Head of caudate nucleus (tissue), 42 donors: ENCODE measurements around the gene ETV7.

Source experiments
- DNase-seq, 42 donors: peaks; one replicate each; pipeline versions ENCODE4 v3.0.0 to v3.0.0-alpha.2; 2020 to 2021; ENCODE audit warnings: mixed read lengths in 7 of 42
- intact Hi-C: fragments of 100-400 bp; cut with DNase I; formaldehyde crosslinking; loops from one replicate; pipeline ENCODE4 v1.15.0; 2022

ETV7 gene

DNA sequence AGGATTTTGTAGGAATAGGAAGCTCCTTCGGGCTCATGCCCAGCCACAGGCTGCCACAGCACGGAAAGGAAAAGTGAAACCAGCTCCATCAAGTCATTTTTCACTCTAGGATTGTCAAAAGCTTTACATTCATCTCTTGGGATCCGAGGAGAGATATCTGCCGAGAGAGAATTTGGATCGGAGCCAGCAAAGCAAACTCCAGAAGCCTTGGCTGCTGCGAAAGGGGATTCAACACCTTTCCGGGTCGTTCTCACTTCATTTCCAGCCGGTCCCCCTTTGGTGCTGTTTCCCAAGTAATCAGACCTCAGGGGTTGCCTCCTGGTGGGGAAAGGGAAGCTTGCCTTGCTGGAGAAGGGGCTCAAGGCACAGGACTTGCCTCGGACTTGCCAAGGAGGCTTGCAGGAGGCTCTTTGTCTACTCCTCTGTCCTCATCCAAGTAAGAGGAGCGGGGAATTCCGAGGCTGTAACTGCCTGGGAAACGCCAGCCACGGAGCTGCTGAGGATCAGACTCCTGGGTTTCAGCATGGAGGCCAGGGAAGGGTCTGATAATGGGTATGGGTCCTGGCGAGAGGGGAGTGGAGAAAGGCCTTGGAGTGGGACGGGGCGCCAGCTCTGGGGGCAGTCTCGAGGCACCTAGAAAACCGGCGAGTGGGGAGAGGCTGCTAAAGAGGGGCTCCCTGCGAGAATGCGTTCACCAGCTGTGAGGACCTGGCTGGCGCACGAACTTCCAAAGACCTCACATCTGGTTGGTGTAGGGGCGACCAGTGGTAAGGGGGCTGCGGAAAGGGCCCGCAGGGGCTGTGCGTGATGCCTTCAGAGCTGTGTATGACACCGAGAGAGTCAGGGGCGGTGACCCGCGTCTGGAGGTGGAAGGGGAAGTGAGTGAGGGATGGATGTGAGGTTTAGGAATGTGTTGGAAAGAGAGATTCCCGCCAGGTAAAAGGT lies 702 bp downstream of the ETV7 start:
- peak in 23 of 42 donors; percentile 5 to 59 (median 22) for DNase-seq
- intact Hi-C loops = no loop called here

DNA sequence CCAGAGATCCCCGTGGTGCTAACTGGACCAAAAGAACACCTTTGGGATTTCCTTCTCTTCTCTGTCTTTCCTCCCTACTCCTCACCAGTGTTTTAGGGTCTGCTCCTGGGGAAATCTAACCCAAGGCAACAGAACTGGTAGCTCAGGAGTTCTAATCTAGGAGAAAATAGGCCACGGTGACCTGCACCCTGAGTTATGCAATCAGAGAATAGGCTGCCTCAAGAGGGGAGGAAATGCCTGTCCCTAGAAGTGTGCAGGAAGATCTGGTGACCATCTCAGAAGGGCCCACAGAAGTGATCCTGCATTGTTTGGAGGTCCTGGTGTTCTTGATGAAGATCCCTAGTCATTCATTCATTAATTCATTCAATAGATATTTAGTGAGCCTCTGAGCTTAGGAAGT lies 3.4 kb downstream of the ETV7 start:
- intact Hi-C loops = no loop called here
- DNase-seq = no peak

DNA sequence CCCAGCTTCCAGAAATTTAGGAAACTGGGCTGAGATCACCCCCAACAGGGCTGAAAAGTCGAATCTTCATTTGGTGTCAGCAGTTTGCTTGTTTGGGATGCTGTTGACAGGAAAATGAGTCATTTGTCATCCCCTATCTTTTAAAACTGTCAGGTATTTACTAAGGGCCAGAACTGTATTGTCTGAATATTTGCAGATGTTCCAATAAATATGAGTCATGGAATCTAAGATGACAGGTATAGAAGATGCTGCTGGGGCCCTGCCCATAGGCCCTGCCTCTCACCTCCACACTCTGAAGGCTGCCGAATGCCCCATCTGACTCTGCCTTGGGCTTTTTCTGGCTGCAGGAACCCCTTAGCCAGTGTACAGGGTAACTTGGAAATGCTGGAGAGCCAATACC lies 3.9 kb downstream of the ETV7 start:
- intact Hi-C loops = no loop called here
- no peak for DNase-seq

DNA sequence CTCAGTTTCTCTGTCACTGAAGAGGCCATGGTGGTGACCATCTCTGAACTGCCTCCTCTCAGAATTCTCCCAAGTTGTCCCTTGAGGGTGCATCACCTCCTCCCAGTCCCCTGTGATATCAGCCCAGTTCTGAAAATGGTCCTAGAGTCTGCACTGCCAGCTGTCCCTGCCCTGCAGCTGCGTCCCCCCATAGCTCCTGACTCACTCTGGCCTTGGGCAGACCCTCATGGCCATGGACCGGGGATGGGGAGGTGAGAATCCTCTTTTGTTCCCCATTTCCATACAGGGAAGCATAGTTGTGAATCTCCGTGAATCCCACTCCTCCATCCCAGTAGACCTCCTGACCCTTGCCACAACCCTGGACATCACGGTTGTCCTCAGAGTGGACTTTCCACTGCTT lies 4.5 kb downstream of the ETV7 start:
- intact Hi-C loops = no loop called here
- DNase-seq = no peak

DNA sequence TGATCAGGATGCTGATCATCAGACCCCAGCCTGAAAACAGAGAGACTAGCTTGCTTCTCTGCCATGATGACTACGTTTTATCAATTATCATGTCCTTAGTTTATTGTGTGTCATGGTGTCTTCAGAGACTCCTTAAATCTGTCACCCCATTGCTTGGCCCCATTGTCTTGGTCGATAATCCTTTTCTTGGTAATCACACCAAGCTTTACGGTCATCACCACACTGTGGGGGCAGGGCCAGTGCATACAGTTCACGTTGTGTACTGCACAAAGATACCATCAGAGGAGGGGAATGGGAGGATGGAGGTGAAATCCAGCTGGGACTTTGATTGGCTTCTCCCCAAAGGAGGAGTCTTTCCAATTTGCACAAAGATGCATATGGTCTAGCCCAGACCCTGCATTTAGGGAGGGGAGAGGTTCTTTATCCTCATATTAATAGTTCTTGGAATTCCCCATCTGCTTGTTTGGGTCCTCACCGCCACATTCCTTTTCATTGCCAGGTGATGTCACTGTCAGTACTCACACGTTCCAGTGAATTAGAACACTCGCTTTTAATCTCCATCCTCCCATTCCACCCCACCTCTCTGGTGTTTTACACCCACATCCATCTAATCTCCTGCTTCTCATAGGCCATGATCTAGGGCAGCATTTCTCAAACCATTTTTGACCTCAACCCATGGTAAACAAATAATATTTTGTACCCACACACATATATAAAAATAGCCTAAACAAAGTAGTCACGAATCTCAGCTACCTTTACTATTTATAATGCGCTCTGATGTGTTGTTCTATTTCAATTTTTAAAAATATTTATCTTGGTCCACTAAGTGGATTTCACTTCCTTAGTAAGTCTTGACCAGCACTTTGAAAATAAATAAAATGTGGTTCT lies 5.7 kb downstream of the ETV7 start:
- intact Hi-C loops = no loop called here

DNA sequence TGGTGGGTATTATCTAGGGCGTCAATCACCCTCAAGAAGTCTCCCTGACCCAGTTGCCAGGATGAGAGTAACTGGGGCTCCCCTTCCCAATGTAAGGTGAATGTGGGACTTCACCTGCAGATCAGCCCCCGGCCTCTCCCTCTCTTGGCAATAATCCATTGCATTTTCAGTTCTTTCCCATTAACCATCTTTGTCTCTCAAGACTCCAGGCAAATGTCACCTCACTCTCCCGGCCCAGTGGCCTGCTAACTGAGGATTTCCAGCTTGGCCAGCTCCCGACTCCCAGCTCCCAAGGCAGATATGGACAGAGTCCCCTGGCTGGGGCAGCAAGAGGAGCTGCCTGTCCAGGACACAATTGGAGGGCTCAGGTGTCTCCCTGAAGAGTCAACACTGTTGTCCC lies 7.3 kb downstream of the ETV7 start:
- DNase-seq = no peak
- intact Hi-C loops = no loop called here

More for the DNA sequence above, 5.7 kb downstream of the ETV7 start:
- DNase-seq = no peak

DNA sequence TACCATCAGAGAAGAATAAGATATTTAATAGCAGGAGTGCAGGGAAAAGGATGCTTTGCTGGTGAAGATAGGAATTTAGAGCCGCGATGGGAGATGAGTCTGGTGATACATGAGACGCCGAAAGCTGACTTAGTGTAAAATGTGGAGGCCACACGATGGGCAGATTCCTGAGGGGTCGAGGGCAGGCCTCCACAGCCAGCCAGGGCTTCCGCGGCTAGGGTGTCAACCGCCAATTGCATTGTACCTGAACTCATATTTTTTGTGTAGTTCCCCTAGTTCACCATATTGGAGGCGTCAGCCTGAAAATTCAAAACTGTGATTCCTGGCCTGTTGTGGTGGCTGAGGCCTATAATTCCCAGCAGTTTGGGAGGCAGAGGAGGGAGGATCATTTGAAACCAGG lies 8.5 kb downstream of the ETV7 start:
- intact Hi-C loops = no loop called here

DNA sequence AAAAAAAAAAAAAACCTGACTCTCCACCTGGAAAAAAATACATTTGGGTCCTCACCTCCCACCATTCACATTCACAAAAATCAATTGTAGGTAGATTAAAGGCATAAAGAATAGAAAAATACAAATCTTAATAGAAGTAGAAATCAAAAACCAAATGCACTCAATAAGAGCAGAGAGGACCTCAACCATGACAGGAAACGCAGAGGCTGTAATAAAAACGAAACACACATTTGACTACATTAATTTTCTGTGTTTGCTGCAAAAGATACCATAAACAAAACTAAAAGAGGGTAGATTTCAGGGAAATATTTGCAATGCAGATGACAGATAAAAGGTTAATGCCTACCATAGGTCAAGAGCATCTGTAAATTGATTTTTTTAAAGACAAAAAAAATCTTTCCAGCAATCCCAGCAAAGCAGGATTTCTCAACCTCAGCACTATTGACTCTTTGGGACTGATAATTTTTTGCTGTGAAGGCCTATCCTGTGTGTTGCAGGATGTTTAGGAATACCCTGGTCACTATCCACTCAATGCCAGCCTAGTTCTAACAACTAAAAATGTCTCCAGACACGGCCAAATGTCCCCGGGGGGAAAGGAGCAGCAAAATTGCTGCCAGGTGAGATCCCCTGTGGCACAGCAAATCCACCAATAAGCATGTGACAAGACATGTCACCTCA lies 9.1 kb downstream of the ETV7 start:
- intact Hi-C loops = no loop called here
- DNase-seq = no peak

More for the DNA sequence above, 8.5 kb downstream of the ETV7 start:
- DNase-seq = no peak

DNA sequence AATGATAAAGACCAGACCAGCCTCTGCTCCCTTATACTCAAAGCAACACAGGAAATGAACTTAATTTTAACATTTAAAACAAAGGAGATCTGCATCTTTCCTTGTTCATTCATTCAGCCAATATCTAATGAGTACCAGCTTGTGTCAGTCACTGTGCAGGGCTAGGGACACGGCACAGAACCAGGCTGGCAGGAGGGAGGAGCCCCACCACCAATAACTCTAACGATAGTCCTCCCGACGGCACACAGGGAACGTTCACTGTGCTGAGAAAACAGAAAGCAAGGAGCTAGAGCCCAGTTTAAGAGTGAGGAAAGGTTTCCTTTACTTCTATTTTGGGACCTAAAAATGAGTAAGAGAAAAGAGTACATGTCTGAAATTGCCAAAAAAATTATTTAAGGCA lies 9.9 kb downstream of the ETV7 start:
- peak in 1 of 42 donors; percentile 19 for DNase-seq

DNA sequence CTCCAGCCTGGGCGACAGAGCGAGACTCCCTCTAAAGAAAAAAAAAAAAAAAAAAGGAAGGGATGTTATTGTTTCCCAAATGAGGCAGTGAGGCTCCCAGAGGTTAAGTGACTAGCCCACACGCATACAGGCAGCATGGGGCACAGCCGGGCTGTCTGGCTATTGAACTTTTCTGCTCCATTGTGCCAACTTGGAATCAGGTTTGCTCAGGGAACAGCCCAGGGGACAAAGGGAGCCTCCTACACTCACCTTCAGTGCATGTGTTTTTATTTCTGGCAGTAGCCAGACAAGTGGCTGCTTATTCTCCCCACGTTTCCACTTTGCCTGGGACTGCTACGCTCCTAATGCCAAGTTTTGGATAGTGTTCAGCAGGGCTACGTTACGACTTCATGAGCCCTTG lies 10.7 kb downstream of the ETV7 start:
- intact Hi-C loops = no loop called here
- DNase-seq = no peak

More for the DNA sequence above, 9.9 kb downstream of the ETV7 start:
- intact Hi-C loops = no loop called here

DNA sequence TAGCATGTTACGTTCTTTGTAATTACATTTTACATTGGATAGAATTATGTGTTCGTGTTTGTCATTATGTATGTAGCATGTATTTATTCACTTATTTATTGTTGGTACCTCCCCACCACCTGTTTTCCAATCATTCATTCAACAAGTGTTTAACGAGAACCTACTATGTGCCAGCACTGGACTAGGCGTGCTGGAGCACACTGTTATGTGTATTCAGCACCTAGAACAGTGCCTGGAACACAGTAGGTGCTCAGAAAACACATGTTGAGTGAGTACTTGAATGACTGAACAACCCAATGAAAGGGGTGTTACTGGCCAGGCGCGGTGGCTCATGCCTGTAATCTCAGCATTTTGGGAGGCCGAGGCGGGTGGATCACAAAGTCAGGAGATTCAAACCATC lies 11.3 kb downstream of the ETV7 start:
- DNase-seq = no peak
- intact Hi-C loops = no loop called here

DNA sequence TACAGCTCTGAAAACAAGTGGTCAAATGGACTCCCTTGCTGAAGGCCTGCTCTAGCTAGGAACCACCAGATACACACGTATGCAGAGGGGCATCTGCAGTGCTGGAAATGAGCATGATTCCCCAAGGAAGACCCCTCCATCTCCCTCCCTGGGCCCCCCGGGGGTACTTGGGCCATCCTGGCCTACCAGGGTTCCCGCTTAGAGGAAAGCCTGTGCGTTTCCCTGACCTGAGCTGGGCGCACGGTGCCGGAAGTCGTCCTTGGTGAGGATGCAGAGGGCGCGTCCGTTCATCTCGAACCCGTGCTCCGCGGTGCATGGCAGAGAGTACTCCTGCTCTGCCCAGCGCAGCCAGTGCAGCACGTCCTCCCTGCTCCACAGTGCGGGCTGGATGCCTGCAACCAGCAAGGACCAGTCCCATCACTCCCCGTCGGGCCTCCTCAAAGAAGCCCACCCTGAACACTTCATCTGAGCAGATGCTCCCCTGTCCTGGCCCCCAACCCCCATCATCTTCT lies 11.8 kb downstream of the ETV7 start:
- DNase-seq = no peak
- intact Hi-C loops = no loop called here

DNA sequence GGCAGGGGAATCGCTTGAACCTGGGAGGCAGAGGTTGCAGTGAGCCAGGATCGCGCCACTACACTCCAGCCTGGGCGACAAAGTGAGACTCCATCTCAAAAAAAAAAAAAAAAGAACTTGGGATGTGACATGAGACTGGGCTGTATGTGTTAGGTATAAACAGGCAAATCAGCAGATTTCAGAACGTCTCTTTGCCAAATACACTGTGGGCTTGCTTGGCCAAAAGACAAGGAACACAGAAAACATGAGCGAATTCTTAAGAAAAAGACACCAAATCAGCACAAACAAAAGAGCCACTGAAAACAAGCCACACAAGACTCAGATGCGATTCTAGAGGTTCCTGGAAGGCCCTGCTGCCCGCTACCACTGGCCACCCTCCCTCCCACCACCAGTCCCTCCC lies 12.5 kb downstream of the ETV7 start:
- no peak for DNase-seq
- intact Hi-C loops = no loop called here

DNA sequence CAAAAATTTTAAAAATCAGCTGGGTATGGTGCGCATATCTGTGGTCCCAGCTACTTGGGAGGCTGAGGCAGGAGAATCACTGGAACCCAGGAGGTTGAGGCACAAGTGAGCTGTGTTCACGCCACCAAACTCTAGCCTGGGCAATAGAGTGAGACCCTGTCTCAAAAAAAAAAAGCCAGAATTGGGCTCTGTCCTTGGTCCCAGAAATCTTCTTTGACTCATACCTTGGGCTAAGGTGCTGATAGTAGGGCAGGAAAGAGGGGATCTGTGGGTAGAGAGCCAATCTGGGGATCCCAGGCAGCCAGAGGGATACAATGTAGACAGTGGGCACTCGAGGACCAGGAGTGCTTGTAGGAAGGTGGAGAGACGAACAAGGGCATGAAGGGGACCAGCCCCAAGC lies 13.3 kb downstream of the ETV7 start:
- intact Hi-C loops = no loop called here
- no peak for DNase-seq

DNA sequence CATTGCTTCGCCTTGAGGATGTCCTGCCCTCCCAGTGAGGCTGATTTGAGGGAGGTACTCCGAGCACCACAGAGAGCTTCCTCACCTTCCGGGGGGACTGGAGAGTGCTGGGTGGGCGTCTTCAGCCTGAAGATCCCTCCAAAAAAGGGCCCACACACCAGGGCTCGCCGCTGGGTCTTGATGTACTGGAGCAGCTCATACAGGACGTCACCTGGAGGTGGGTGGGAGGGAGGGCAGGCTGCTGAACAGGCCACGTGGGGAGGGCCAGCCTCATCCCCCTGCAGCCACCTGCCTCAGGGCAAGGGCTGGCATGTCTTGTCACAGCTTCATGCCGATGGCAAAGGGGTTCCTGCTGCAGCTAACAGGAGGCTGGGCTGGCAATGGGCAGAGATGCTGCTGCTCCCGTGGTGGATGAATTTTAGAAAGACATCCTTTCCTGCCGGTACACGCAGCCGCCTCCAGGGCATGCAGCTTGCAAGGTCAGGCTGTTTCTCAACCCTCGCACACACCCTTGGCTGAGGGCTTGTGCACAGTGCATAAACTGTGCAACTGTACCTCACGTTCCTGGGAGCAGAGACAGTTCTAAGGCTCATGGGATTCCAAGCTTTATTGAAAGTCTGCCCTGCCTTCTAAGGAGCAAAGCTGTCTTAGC lies 14.0 kb downstream of the ETV7 start:
- intact Hi-C loops = no loop called here
- peak in 1 of 42 donors; percentile 8 for DNase-seq

DNA sequence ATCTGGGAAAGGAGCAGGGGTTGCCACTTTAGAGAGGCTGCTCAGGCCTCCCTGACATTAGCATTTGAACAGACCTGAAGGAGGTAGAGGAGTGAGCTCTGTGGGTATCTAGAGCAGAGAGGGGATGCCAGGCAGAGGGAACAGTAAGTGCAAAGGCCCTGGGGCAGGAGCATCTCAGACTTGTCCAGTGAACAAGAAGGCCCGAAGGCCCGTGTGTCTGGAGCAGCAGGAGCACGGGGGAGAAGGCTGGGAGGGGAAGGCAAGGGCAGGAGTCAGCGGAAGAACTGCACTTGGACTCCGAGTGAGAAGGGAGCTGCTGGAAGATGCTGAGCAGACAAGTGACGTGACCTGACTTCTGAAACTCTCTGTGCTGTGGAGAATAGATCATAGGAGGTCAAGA lies 15.4 kb downstream of the ETV7 start:
- intact Hi-C loops = no loop called here
- DNase-seq = no peak

DNA sequence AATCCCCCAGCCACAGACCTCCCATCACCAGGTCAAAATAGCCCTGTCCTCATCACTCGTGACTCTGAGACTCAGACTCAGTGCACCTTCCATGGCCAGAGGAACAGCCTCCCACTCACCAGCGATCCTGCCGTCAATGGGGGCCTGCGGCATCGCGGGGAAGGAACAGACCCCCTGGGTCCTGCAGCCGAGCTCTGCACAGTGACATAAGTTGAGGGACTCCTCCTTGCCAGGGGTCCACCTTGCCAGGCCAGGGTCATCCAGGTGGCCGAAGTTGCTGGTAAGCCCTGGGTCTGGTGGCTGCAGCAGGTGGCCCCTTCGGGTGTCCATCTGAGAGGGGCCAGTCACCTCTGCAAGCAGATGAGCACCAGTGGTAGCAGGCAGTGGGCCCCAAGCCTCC lies 16.3 kb downstream of the ETV7 start:
- no peak for DNase-seq
- intact Hi-C loops = no loop called here

DNA sequence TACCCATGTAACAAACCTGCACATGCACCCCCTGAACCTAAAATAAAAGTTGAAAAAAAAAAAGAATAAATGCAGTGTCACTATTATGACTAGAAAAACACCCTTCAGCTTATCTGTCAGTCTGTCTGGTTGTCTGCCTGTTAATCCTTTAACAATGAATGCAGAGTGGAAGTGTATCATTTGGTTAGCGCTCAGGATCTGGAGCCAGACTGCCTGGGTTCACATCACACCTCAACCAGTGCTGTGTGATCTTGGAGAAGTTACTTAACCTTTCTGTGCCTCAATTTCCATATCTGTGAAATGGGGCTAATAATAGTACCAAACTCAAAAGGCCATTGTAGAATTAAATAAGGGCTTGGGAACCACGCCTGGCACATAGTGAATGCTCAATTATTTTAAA lies 16.8 kb downstream of the ETV7 start:
- intact Hi-C loops = no loop called here

More for the DNA sequence above, 16.8 kb downstream of the ETV7 start:
- DNase-seq = no peak
